NCI-H2107 (cell line): ENCODE results near the gene ICE1.
"Not testable (repeated sequence)": the region's sequence is repeated elsewhere in the genome, so short reads cannot be mapped to it uniquely, and the experiment has no call there.

Source experiments
- DNase-seq: peaks from one replicate; lab custom pipeline; 2025; lab: John Stamatoyannopoulos, UW

The ICE1 gene

GRCh38 chr5:5421961-5422818 lies at the start of gene ICE1:
ICE1 (plus strand) TSS chr5:5422677; CDS start chr5:5422916, 239 bp downstream.
- peak; percentile 98 for DNase-seq

- no peak for DNase-seq
Observed at GRCh38 chr5:5372930-5373329, 49.5 kb upstream of the ICE1 start.

GRCh38 chr5:5373351-5373989 lies 49.0 kb upstream of the ICE1 start:
- no peak for DNase-seq

- no peak for DNase-seq
Observed at GRCh38 chr5:5374009-5374715, 48.3 kb upstream of the ICE1 start.

- no peak for DNase-seq
Observed at GRCh38 chr5:5377780-5378179, 44.7 kb upstream of the ICE1 start.

- DNase-seq, result no peak
Observed at GRCh38 chr5:5378531-5378930, 43.9 kb upstream of the ICE1 start.

GRCh38 chr5:5380298-5380697 lies 42.2 kb upstream of the ICE1 start:
- DNase-seq, result no peak

- no peak for DNase-seq
Observed at GRCh38 chr5:5381310-5381913, 41.1 kb upstream of the ICE1 start.

GRCh38 chr5:5383461-5383860 lies 39.0 kb upstream of the ICE1 start:
- DNase-seq, result no peak

GRCh38 chr5:5384660-5385330 lies 37.7 kb upstream of the ICE1 start:
- no peak for DNase-seq

GRCh38 chr5:5385331-5385662 lies 37.2 kb upstream of the ICE1 start:
- no peak for DNase-seq

- no peak for DNase-seq
Observed at GRCh38 chr5:5386329-5386728, 36.1 kb upstream of the ICE1 start.

- no peak for DNase-seq
Observed at GRCh38 chr5:5387192-5387591, 35.3 kb upstream of the ICE1 start.

- no peak for DNase-seq
Observed at GRCh38 chr5:5387777-5388176, 34.7 kb upstream of the ICE1 start.

- not testable (repeated sequence) for DNase-seq
Observed at GRCh38 chr5:5390121-5390869, 32.2 kb upstream of the ICE1 start.

GRCh38 chr5:5392504-5392903 lies 30.0 kb upstream of the ICE1 start:
- DNase-seq, result not testable (repeated sequence)

- DNase-seq, result not testable (repeated sequence)
Observed at GRCh38 chr5:5394384-5394986, 28.0 kb upstream of the ICE1 start.

GRCh38 chr5:5395093-5395492 lies 27.4 kb upstream of the ICE1 start:
- DNase-seq, result not testable (repeated sequence)

- DNase-seq, result no peak
Observed at GRCh38 chr5:5398071-5398470, 24.4 kb upstream of the ICE1 start.

GRCh38 chr5:5401095-5401494 lies 21.4 kb upstream of the ICE1 start:
- no peak for DNase-seq

- no peak for DNase-seq
Observed at GRCh38 chr5:5403741-5404140, 18.7 kb upstream of the ICE1 start.
